Thoracic aorta (tissue), 2 donors: ENCODE results near the gene SERTAD3. TPM values are rescaled to one million over a fixed set of nuclear protein-coding genes. Genes with fewer than 3 reads are reported as not detected.
A peak's percentile ranks its signal among the peaks of the same experiment; 100 is the strongest.

ENCODE experiments used
- ATAC-seq: fragments of 150-250 bp; one replicate; pipeline ENCODE4 v1.8.0; 2017; ENCODE audit warnings: low read depth; ENCODE audit not compliant: insufficient number of reproducible peaks, low FRiP score
- DNase-seq: peaks from one replicate; pipeline ENCODE4 v3.0.0-alpha.2; 2020; ENCODE audit warnings: low spot score
- H3K27ac ChIP-seq, 2 donors: fragments of 200-600 bp; sonication (generic); 1 replicate in 1 of 2; 2 replicates in 1 of 2; pipeline ENCODE4 v1.5.1; 2016; ENCODE audit warnings: mild to moderate bottlenecking in 2 of 2, moderate library complexity in 2 of 2
- H3K27me3 ChIP-seq: fragments of 200-600 bp; sonication (generic); replicated peaks from 2 replicates; pipeline ENCODE4 v1.6.0; 2016; ENCODE audit warnings: mild to moderate bottlenecking; ENCODE audit not compliant: insufficient read depth
- H3K36me3 ChIP-seq: fragments of 200-600 bp; sonication (generic); one replicate; pipeline ENCODE4 v1.5.1; 2016
- H3K4me1 ChIP-seq, 2 donors: fragments of 200-600 bp; sonication (generic); 1 replicate in 1 of 2; 2 replicates in 1 of 2; pipeline versions ENCODE4 v1.5.1 to v1.6.0; 2016; ENCODE audit warnings: low read depth in 2 of 2, mild to moderate bottlenecking in 1 of 2; ENCODE audit not compliant: control insufficient read depth in 1 of 2
- H3K4me3 ChIP-seq: fragments of 200-600 bp; sonication (generic); 2 replicates; pipeline ENCODE4 v1.5.1; 2016; ENCODE audit warnings: mild to moderate bottlenecking
- H3K9me3 ChIP-seq: fragments of 200-600 bp; sonication (generic); 2 replicates; pipeline ENCODE4 v1.5.1; 2016
- total RNA-seq, 2 donors: library from RNA; depleted of rRNA; stranded (reverse); fragments of >200 nt; gene quantifications; one replicate each; pipeline versions ENCODE4 v1.1.0 to v1.2.3, GENCODE V29; 2016
- TF ChIP-seq, protein P1 (sequence below): fragments of 200-600 bp; sonication (generic); IDR thresholded peaks from one replicate; pipeline ENCODE4 v1.5.1; 2019; ENCODE audit warnings: antibody characterized with exemption

Gene SERTAD3
- total RNA-seq, 2 donors from 2014 or later, result 12.3 to 19.4 TPM

DNA sequence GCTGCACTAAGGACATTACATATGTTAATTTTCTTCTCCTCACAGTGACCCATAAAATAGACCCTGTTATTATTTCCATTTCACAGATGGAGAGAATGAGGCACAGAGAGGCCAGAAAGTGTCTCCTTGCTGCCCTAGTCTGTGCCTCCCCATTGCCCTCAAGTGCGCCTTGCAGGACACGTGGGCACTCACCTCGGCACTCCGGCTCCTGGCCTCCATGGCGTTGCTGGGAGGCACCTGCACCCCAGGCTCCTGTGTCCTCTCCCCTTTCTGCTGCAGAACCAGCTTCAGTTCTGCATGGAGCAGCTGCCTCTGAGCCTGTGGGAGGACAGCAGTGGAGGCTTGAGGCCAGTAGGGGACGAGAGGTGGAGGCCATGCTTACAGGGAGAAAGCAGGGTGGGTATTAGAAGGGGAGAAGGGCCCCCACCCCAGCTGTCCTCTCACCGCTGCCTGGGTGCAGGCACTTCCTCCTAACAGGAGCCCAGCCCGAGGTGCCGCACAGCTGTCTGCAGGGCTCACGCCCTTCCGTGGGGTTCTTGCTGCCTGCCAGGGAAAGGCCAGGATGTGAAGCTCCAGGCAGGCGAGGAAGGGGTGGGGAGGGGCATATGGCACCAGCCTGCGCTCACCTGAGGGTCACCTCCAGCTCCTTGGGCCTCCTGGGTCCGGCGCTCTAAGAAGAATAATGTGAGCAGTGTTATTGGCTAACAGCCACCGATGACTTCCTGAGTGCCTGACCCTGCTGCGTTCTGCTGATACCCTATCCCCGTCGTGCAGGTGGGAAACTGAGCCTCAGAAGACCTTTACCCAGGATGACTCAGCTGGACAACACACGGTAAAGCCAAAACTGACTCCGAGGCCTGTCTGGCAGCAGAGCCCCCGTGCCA is 36.2 kb downstream of the SERTAD3 start:
- Histone ChIP-seq H3K27ac (no peak overlapping the region), H3K36me3 (no peaks in the 10 kb centered on the region), H3K9me3 (no peaks in the 10 kb centered on the region), H3K4me3 (no peak overlapping the region), H3K4me1 (peaks cover 7 to 21% of the 10 kb centered on the region in 2 donors), H3K27me3 (no peaks in the 10 kb centered on the region)
- no peak for DNase-seq
- ATAC-seq, result no peak
- TF ChIP-seq, protein P1, sequence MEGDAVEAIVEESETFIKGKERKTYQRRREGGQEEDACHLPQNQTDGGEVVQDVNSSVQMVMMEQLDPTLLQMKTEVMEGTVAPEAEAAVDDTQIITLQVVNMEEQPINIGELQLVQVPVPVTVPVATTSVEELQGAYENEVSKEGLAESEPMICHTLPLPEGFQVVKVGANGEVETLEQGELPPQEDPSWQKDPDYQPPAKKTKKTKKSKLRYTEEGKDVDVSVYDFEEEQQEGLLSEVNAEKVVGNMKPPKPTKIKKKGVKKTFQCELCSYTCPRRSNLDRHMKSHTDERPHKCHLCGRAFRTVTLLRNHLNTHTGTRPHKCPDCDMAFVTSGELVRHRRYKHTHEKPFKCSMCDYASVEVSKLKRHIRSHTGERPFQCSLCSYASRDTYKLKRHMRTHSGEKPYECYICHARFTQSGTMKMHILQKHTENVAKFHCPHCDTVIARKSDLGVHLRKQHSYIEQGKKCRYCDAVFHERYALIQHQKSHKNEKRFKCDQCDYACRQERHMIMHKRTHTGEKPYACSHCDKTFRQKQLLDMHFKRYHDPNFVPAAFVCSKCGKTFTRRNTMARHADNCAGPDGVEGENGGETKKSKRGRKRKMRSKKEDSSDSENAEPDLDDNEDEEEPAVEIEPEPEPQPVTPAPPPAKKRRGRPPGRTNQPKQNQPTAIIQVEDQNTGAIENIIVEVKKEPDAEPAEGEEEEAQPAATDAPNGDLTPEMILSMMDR, result no peak

DNA sequence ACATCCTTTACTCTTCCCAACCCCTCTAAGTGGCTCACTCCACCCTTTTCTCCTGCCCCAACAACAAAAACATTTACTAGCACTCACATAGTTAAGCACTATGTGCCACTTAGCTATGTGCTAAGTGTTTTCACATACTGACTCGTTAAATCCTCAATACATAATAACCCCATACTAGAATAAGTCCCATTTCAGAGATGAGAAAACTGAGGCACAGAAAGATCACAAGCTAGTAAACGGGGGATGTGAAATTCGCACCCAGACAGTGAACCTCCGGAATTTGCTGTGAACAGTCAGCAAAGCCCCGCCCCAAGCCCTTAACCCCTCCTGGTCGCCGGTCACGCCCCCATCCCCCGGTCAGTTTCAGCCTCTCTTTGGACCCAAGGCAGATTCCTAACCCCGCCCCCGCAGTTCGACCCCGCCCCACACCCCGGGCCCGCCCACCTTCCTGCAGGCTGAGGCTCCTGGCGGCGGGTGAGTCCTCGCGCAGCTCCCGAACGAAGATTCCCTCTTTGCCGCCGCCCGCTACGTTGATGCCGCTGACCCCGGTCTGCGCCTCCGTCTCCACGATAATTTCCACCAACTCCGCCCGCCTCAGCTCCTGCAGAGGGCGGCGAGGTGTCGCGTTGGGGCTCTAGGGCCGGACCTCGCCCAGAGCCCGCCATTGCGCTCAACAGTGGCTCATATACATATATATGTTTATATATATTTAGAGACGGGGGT is 40.7 kb downstream of the SERTAD3 start:
- DNase-seq, result peak; percentile 79
- no peaks in the 10 kb centered on the region for H3K9me3 ChIP-seq
- H3K27me3 ChIP-seq, result no peaks in the 10 kb centered on the region
- peak overlapping the region; percentile 77 to 86 for H3K27ac ChIP-seq
- no peaks in the 10 kb centered on the region for H3K36me3 ChIP-seq
- peak overlapping the region; percentile 83 for H3K4me3 ChIP-seq
- peaks cover 5 to 14% of the 10 kb centered on the region in 2 donors for H3K4me1 ChIP-seq
- TF ChIP-seq, protein P1, result no peak
- peak; percentile 73 for ATAC-seq

- H3K9me3 ChIP-seq, result no peaks in the 10 kb centered on the region
- no peak overlapping the region for H3K4me3 ChIP-seq
- ATAC-seq (no peak), DNase-seq (no peak)
- TF ChIP-seq, protein P1, result no peak
- no peaks in the 10 kb centered on the region for H3K36me3 ChIP-seq
- peaks cover 5 to 14% of the 10 kb centered on the region in 2 donors for H3K4me1 ChIP-seq
- no peak overlapping the region for H3K27ac ChIP-seq
- H3K27me3 ChIP-seq, result no peaks in the 10 kb centered on the region
Measured at GRCh38 chr19:40400559-40400958, 43.6 kb downstream of the SERTAD3 start.

- TF ChIP-seq, protein P1, result no peak
- Histone ChIP-seq H3K36me3 (no peaks in the 10 kb centered on the region), H3K27me3 (no peaks in the 10 kb centered on the region), H3K4me3 (no peak overlapping the region), H3K27ac (no peak overlapping the region), H3K4me1 (peaks cover 5 to 7% of the 10 kb centered on the region in 2 donors), H3K9me3 (no peaks in the 10 kb centered on the region)
- no peak for ATAC-seq
- DNase-seq, result no peak
Measured at GRCh38 chr19:40398417-40399131, 45.6 kb downstream of the SERTAD3 start.

- Histone ChIP-seq H3K4me1 (no peaks in the 10 kb centered on the region), H3K27ac (no peak overlapping the region), H3K27me3 (no peaks in the 10 kb centered on the region), H3K9me3 (no peaks in the 10 kb centered on the region), H3K36me3 (no peaks in the 10 kb centered on the region), H3K4me3 (no peak overlapping the region)
- TF ChIP-seq, protein P1, result no peak
- DNase-seq (no peak), ATAC-seq (no peak)
Measured at GRCh38 chr19:40397568-40397906, 46.6 kb downstream of the SERTAD3 start.
